Upper lobe of left lung (tissue), 4 donors: ENCODE measurements around the gene SAP130.

Experiments used
- EP300 ChIP-seq, 4 donors: sonication (generic); formaldehyde crosslinking; IDR thresholded peaks; one replicate each; pipeline ENCODE4 v1.5.1; 2017; ENCODE audit warnings: antibody characterized with exemption in 4 of 4, control low read depth in 2 of 4
- POLR2A ChIP-seq, 4 donors: fragments of 450-650 bp; IDR thresholded peaks; one replicate each; pipeline ENCODE4 v1.5.1; 2016 to 2017; ENCODE audit warnings: antibody characterized with exemption in 4 of 4, mild to moderate bottlenecking in 2 of 4
- POLR2AphosphoS5 ChIP-seq, 2 donors: sonication (generic); formaldehyde crosslinking; IDR thresholded peaks; one replicate each; pipeline ENCODE4 v1.5.1; 2017; ENCODE audit warnings: antibody characterized with exemption in 2 of 2
- TF ChIP-seq, protein P1 (sequence below), 6 experiments: fragments of 450-650 bp in 4 of 6; fragments of 200-600 bp in 2 of 6; sonication (generic) in 2 of 6; IDR thresholded peaks; one replicate each; pipeline ENCODE4 v1.5.1; 2016 to 2019; ENCODE audit warnings: antibody characterized with exemption in 6 of 6

DNA sequence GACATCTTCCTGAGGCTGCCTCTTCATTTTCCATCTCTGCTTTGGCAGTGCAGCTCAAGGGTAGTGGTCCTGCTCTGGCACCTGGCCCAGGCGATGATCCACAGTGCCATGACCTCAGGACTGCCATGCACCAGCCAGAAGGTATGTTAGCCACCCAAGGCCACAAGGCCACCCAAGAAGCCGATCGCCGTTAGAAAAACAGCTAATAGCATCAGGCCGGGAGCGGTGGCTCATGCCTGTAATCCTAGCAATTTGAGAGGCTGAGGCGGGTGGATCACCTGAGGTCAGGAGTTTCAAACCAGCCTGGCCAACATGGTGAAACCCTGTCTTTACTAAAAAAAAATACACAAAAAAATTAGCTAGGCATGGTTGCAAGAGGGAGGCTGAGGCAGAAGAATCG, 34.7 kb upstream of the SAP130 start:
- TF ChIP-seq, protein P1, sequence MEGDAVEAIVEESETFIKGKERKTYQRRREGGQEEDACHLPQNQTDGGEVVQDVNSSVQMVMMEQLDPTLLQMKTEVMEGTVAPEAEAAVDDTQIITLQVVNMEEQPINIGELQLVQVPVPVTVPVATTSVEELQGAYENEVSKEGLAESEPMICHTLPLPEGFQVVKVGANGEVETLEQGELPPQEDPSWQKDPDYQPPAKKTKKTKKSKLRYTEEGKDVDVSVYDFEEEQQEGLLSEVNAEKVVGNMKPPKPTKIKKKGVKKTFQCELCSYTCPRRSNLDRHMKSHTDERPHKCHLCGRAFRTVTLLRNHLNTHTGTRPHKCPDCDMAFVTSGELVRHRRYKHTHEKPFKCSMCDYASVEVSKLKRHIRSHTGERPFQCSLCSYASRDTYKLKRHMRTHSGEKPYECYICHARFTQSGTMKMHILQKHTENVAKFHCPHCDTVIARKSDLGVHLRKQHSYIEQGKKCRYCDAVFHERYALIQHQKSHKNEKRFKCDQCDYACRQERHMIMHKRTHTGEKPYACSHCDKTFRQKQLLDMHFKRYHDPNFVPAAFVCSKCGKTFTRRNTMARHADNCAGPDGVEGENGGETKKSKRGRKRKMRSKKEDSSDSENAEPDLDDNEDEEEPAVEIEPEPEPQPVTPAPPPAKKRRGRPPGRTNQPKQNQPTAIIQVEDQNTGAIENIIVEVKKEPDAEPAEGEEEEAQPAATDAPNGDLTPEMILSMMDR (IDR thresholded peaks at IDR 0.05), result no peak
- TF ChIP-seq EP300 (IDR thresholded peaks at IDR 0.05), result no peak
- no peak for TF ChIP-seq POLR2A (IDR thresholded peaks at IDR 0.05)
- no peak for TF ChIP-seq POLR2AphosphoS5 (IDR thresholded peaks at IDR 0.05)
